Tibial nerve (tissue), 4 donors: ENCODE data around the gene ACOT11. TPM values are rescaled to one million over a fixed set of nuclear protein-coding genes. Genes with fewer than 3 reads are reported as not detected.

Experiments
- DNase-seq, 2 donors: peaks; one replicate each; pipeline ENCODE4 v3.0.0-alpha.2; 2019; ENCODE audit warnings: low spot score in 2 of 2
- H3K27ac ChIP-seq, 4 donors: fragments of 200-600 bp; sonication (generic) in 3 of 4; one replicate each; pipeline ENCODE4 v1.5.1; 2017 to 2019; ENCODE audit warnings: mild to moderate bottlenecking in 1 of 4
- H3K27me3 ChIP-seq, 2 donors: fragments of 200-600 bp; sonication (generic) in 1 of 2; one replicate each; pipeline versions ENCODE4 v1.5.1 to v1.6.0; 2017 to 2019
- H3K36me3 ChIP-seq, 3 donors: fragments of 200-600 bp; sonication (generic); one replicate each; pipeline ENCODE4 v1.5.1; 2018 to 2019
- H3K4me1 ChIP-seq, 4 donors: fragments of 200-600 bp; sonication (generic) in 3 of 4; one replicate each; pipeline ENCODE4 v1.5.1; 2017 to 2019
- H3K4me3 ChIP-seq, 4 donors: fragments of 200-600 bp; sonication (generic) in 3 of 4; one replicate each; pipeline ENCODE4 v1.5.1; 2017 to 2019; ENCODE audit warnings: mild to moderate bottlenecking in 1 of 4, moderate library complexity in 1 of 4
- H3K9me3 ChIP-seq, 4 donors: fragments of 200-600 bp; sonication (generic) in 3 of 4; one replicate each; pipeline ENCODE4 v1.5.1; 2017 to 2019
- EP300 ChIP-seq, 2 donors: sonication (generic); formaldehyde crosslinking; IDR thresholded peaks; one replicate each; pipeline ENCODE4 v1.6.1; 2017; ENCODE audit warnings: antibody characterized with exemption in 2 of 2, mild to moderate bottlenecking in 1 of 2
- POLR2A ChIP-seq, 2 donors: fragments of 450-650 bp; IDR thresholded peaks; one replicate each; pipeline ENCODE4 v1.6.1; 2017; ENCODE audit warnings: antibody characterized with exemption in 2 of 2, mild to moderate bottlenecking in 2 of 2, moderate library complexity in 2 of 2
- WGBS, 2 donors: methylation state at CpG; one replicate each; pipeline ENCODE4 v1.1.5; 2018; 5-methylcytosine and 5-hydroxymethylcytosine counted together
- total RNA-seq, 4 donors: library from RNA; depleted of rRNA; stranded (reverse); fragments of >200 nt; gene quantifications; one replicate each; pipeline ENCODE4 v1.1.0, GENCODE V29; 2016
- TF ChIP-seq, protein P1 (sequence below), 5 experiments: fragments of 200-600 bp in 3 of 5; fragments of 450-650 bp in 2 of 5; sonication (generic) in 3 of 5; IDR thresholded peaks; one replicate each; pipeline ENCODE4 v1.5.1; 2016 to 2019; ENCODE audit warnings: antibody characterized with exemption in 5 of 5, mild to moderate bottlenecking in 3 of 5, moderate library complexity in 2 of 5

The ACOT11 gene
- total RNA-seq, 4 donors from 2014 or later = 7.5 to 13.8 (median 10.2) TPM

DNA sequence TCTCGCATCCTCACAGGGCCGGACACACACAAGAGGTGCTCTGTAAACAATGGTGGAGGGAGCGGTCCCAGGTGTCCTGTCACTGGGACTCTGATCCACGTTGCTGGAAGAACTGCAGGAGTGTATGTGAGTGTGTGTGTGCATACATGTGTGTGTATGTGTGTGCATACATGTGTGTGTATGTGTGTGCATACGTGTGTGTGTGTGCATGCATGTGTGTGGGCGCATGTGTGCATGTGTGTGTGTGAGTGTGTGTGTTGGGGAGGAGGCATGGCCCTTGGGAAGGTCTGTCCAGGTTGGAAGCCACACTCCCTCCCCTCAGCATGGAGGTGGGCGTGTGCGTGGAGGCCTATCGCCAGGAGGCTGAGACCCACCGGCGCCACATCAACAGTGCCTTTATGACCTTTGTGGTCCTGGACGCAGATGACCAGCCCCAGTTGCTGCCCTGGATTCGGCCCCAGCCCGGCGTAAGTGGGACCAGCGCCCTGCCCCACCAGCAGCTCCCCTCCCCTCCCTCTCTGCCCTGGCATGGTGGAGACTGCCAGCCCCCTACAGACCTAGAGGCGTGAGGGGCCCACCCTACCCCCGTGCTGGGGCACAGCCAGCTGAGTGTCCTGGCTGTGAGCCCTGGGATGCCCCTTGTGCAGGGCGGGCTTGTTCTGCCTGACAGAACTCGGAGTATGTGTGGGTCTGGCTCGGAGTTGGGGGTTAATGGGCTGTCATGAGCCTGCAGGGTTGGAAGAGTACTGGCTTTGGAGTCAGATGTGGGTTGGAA is 53.1 kb downstream of the ACOT11 start:
- Histone ChIP-seq H3K27ac (no peak overlapping the region), H3K27me3 (no peaks in the 10 kb centered on the region), H3K9me3 (no peaks in the 10 kb centered on the region), H3K36me3 (peaks cover 0 to 53% (median 0%) of the 10 kb centered on the region in 3 donors), H3K4me1 (no peaks in the 10 kb centered on the region), H3K4me3 (no peak overlapping the region)
- no peak for DNase-seq
- no peak for TF ChIP-seq POLR2A (IDR thresholded peaks at IDR 0.05)
- TF ChIP-seq, protein P1, sequence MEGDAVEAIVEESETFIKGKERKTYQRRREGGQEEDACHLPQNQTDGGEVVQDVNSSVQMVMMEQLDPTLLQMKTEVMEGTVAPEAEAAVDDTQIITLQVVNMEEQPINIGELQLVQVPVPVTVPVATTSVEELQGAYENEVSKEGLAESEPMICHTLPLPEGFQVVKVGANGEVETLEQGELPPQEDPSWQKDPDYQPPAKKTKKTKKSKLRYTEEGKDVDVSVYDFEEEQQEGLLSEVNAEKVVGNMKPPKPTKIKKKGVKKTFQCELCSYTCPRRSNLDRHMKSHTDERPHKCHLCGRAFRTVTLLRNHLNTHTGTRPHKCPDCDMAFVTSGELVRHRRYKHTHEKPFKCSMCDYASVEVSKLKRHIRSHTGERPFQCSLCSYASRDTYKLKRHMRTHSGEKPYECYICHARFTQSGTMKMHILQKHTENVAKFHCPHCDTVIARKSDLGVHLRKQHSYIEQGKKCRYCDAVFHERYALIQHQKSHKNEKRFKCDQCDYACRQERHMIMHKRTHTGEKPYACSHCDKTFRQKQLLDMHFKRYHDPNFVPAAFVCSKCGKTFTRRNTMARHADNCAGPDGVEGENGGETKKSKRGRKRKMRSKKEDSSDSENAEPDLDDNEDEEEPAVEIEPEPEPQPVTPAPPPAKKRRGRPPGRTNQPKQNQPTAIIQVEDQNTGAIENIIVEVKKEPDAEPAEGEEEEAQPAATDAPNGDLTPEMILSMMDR (IDR thresholded peaks at IDR 0.05) = no peak
- TF ChIP-seq EP300 (IDR thresholded peaks at IDR 0.05) = no peak
- 65 to 66% methylated on average over 14 to 16 of the region's 21 CpGs for WGBS, 2 donors

DNA sequence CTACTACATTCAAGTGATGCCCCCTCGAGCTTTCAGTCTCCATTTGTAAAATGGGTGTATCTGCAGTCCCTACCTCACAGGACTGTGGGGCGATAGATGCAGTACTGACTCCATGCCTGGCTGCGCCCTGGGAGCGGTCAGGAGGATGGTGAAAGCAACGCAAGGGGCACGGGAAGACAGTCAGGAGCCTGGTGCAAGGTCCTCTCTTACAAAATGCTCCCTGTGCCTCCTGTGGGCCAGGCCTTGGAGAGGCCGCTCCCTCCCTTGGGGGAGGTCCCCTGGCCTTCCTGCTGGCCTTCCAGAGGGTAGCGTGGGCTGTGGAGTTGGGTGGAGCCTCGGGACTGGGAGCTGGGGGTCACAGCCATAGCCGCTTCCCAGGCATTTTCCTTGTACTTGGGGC is 53.7 kb downstream of the ACOT11 start:
- TF ChIP-seq EP300 (IDR thresholded peaks at IDR 0.05) (no peak), POLR2A (IDR thresholded peaks at IDR 0.05) (no peak)
- 79 to 84% methylated on average over 7 to 10 of the region's 10 CpGs for WGBS, 2 donors
- Histone ChIP-seq H3K9me3 (no peaks in the 10 kb centered on the region), H3K4me1 (no peaks in the 10 kb centered on the region), H3K27me3 (no peaks in the 10 kb centered on the region), H3K36me3 (peaks cover 0 to 54% (median 0%) of the 10 kb centered on the region in 3 donors), H3K4me3 (no peak overlapping the region), H3K27ac (no peak overlapping the region)
- no peak for DNase-seq

DNA sequence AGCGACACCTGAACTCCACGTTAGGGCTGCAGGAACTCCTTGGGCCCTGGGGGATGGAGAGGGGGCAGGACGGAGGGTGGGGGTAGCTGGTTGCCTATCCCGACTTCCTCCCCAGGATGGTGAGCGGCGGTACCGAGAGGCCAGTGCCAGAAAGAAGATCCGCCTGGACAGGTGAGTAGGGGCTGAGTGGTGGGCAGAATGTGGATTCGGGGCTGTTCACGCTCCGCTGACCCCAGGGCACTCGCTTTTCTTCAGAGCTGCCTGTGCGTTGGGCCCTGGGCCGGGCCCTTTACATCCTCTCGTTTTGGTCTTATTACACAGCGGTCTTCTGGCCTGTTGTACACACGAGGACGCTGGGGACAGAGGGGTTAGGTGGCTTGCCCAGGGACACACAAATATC is 54.5 kb downstream of the ACOT11 start:
- no peaks in the 10 kb centered on the region for H3K4me1 ChIP-seq
- TF ChIP-seq EP300 (IDR thresholded peaks at IDR 0.05) = no peak
- no peak for TF ChIP-seq POLR2A (IDR thresholded peaks at IDR 0.05)
- TF ChIP-seq, protein P1 (IDR thresholded peaks at IDR 0.05) = no peak
- H3K9me3 ChIP-seq = no peaks in the 10 kb centered on the region
- WGBS, 2 donors = 82 to 88% methylated on average over 14 to 18 of the region's 18 CpGs
- no peak for DNase-seq
- no peaks in the 10 kb centered on the region for H3K27me3 ChIP-seq
- peaks cover 0 to 53% (median 0%) of the 10 kb centered on the region in 3 donors for H3K36me3 ChIP-seq
- H3K4me3 ChIP-seq = no peak overlapping the region
- H3K27ac ChIP-seq = no peak overlapping the region

DNA sequence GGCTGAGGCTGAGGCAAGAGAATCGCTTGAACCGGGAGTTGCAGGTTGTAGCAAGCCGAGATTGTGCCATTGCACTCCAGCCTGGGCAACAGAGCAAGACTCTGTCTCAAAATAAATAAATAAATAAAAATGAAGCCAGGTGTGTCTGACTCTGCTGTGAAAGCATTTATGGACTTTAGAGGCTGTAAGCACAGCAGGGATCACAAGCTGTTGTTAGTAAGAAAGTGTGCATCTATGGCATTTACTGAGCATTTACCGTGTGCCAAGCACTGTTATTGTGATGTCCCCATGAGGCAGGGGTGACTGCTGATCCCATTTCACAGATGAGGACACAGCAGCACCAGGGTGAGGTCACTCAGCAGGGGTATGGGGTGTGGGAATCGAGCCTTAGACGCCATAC is 55.2 kb downstream of the ACOT11 start:
- TF ChIP-seq POLR2A (IDR thresholded peaks at IDR 0.05) = no peak
- TF ChIP-seq, protein P1 (IDR thresholded peaks at IDR 0.05) = no peak
- no peak for TF ChIP-seq EP300 (IDR thresholded peaks at IDR 0.05)
- Histone ChIP-seq H3K4me3 (no peak overlapping the region), H3K9me3 (no peaks in the 10 kb centered on the region), H3K27ac (no peak overlapping the region), H3K27me3 (no peaks in the 10 kb centered on the region), H3K4me1 (no peaks in the 10 kb centered on the region), H3K36me3 (peaks cover 0 to 55% (median 0%) of the 10 kb centered on the region in 3 donors)
- 85 to 87% methylated on average over 6 of the region's 6 CpGs for whole genome bisulfite sequencing, 2 donors
- DNase-seq = no peak

DNA sequence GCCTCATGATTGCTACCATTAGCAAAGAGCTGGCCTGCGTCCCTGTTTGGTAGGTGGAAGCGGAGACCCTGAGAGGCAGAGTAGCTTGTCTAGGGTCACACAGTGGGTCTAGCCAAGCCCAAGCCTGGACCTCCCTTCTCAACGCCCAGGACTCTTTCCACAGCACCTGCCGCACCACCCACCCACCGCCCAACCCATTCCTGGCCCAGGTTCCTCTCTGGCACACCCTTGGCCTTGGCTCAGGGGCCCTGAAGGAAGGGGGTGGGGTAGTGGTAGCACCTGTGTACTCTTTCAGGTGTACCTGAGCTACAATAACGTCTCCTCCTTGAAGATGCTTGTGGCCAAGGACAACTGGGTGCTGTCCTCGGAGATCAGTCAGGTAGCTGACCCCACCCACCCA is 56.0 kb downstream of the ACOT11 start:
- H3K9me3 ChIP-seq = no peaks in the 10 kb centered on the region
- no peak for TF ChIP-seq POLR2A (IDR thresholded peaks at IDR 0.05)
- TF ChIP-seq EP300 (IDR thresholded peaks at IDR 0.05) = no peak
- TF ChIP-seq, protein P1 (IDR thresholded peaks at IDR 0.05) = no peak
- no peak overlapping the region for H3K27ac ChIP-seq
- H3K27me3 ChIP-seq = no peaks in the 10 kb centered on the region
- no peak for DNase-seq
- peaks cover 0 to 55% (median 0%) of the 10 kb centered on the region in 3 donors for H3K36me3 ChIP-seq
- 76 to 94% methylated on average over 7 of the region's 7 CpGs for WGBS, 2 donors
- H3K4me1 ChIP-seq = no peaks in the 10 kb centered on the region
- no peak overlapping the region for H3K4me3 ChIP-seq
